IPS-20b (cell line): ENCODE results near the gene KDM3B.

Experiments used
- H3K27ac ChIP-seq: one replicate; pipeline ENCODE4 v1.5.1; 2013; ENCODE audit warnings: low read length
- H3K27me3 ChIP-seq: 2 replicates; pipeline ENCODE4 v1.6.1; 2013; ENCODE audit warnings: mild to moderate bottlenecking, low read length, inconsistent platforms; ENCODE audit not compliant: insufficient read depth
- H3K36me3 ChIP-seq: 2 replicates; pipeline ENCODE4 v1.6.1; 2013; ENCODE audit warnings: low read depth, mild to moderate bottlenecking, inconsistent platforms, low read length, moderate library complexity; ENCODE audit not compliant: insufficient read depth
- H3K4me1 ChIP-seq: 2 replicates; pipeline ENCODE4 v1.6.1; 2013; ENCODE audit warnings: mild to moderate bottlenecking, control low read depth, inconsistent platforms, low read length, moderate library complexity; ENCODE audit not compliant: insufficient read depth
- H3K4me3 ChIP-seq: 2 replicates; pipeline ENCODE4 v1.5.1; 2013; ENCODE audit warnings: mild to moderate bottlenecking, low read length, inconsistent platforms
- H3K9ac ChIP-seq: 2 replicates; pipeline ENCODE4 v1.6.1; 2013; ENCODE audit warnings: low read depth, mild to moderate bottlenecking, inconsistent platforms, low read length, moderate library complexity
- H3K9me3 ChIP-seq: 2 replicates; pipeline ENCODE4 v1.6.1; 2013; ENCODE audit warnings: mild to moderate bottlenecking, low read depth, low read length, inconsistent platforms; ENCODE audit not compliant: insufficient read depth

KDM3B gene

DNA sequence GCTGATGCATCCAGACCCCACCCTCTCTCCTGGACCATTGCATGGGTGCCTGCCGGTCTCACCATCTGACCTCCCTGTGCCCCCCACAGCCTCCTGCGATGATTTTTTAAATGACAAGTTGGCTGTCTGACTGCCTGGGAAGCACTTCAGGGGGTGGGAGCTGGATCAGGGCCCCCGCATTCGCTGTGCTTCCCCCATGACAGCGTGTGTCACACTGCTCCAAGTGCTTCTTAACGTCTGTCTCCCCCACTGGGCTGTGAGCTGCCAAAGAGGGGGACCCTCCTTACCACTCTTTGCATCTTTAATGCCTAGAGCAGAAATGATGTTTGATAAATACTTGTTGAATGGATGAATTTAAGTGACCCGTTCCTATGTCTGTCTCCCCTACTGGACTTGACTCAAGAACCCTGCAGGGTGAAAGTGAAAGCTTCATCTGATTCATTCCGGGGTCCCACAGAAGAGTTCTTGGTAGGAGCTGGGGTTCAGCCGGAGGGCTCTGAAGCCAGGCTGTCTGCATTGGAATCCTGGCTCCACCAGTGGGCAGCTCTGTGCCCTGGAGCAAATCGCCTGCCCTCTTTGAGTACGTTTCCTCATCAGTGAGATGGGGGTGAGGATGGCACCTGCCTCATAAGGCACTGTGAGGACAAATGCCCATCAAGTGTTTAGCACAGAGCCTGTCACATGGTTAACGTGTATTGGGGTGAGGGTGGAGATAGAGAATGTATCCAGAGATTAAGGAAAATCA is 105.2 kb downstream of the KDM3B start:
- no peaks in the 10 kb centered on the region for H3K36me3 ChIP-seq
- H3K4me3 ChIP-seq = no peak overlapping the region
- no peaks in the 10 kb centered on the region for H3K9me3 ChIP-seq
- no peak overlapping the region for H3K27ac ChIP-seq
- peaks cover 6% of the 10 kb centered on the region; the same call in 1 of the 2 replicates for H3K4me1 ChIP-seq
- no peaks in the 10 kb centered on the region for H3K27me3 ChIP-seq
- H3K9ac ChIP-seq = no peak overlapping the region

DNA sequence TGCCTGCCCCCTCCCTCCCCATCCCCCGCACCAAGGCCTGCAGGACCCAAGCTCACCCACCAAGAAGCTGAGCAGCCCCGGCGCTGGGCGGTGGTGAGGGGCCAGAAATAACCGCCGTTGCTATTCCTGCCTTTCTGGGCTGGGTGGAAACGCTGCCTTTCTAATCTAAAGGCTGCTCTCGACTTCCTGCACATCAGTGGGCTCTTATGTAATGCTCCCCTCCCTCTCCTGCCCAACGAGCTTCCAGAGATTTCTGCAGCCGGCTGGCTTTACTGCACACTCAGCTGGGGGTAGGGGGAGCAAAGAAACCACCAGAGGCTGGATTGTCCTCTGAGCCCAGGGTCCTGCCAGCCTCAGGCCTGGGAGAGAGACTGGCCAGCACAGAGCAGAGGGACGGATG is 105.9 kb downstream of the KDM3B start:
- Histone ChIP-seq H3K4me1 (peaks cover 6% of the 10 kb centered on the region; the same call in 1 of the 2 replicates), H3K9me3 (no peaks in the 10 kb centered on the region), H3K27ac (no peak overlapping the region), H3K9ac (no peak overlapping the region), H3K4me3 (no peak overlapping the region), H3K27me3 (no peaks in the 10 kb centered on the region), H3K36me3 (no peaks in the 10 kb centered on the region)

DNA sequence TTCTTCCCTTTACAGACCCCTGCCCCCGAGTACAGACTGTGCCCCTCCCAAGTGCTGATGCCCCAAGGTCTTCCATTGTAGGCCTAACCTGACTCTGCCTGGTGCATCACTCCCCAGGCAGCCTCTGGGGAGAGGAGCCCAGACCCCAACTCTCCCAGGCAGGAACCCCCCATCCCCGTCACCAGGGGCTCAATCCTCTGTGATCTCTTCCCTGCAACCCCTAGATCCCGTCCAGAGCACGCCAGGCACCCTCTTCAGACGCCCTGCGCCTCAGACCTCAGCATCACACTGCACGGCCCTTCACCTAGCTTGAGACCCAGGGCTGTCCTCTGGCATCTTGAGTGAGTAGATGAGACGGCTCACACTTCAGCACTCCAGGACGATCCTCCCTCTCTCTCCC is 106.4 kb downstream of the KDM3B start:
- Histone ChIP-seq H3K36me3 (no peaks in the 10 kb centered on the region), H3K9ac (no peak overlapping the region), H3K27me3 (no peaks in the 10 kb centered on the region), H3K4me3 (no peak overlapping the region), H3K4me1 (peaks cover 6% of the 10 kb centered on the region; the same call in 1 of the 2 replicates), H3K27ac (no peak overlapping the region), H3K9me3 (no peaks in the 10 kb centered on the region)

DNA sequence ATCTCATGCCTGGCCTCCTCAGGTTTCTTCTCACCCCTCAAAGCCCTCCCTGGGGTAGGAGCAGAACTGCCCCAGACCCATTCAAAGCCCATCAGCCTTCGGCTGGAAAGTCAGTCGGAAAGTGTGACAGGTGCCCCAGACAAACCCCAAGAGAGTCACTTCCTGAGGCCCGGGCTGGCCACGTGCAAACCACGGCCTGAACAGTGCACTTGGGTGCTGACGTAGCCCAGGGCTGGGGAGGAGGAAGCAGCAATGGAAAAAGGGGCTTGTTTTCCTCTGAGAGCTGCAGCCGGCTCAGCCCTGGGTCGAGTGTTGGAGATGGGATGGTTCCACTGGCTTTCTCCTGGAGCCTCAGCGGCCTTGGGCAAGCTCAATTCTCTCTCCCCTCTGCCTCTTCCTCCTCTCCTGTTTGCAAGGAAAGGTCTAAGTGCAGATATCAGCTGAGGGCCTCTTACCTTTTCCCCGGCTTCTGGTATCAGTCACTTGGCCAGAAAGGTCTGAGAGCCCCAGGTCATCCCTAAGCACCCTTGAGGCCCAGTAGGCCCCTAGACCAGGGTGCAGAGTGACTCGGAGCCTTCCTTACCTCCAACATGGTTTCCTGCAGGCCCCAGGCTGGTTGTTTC is 106.9 kb downstream of the KDM3B start:
- Histone ChIP-seq H3K36me3 (no peaks in the 10 kb centered on the region), H3K27ac (no peak overlapping the region), H3K9me3 (no peaks in the 10 kb centered on the region), H3K4me1 (peaks cover 6% of the 10 kb centered on the region; the same call in 1 of the 2 replicates), H3K27me3 (no peaks in the 10 kb centered on the region), H3K4me3 (no peak overlapping the region), H3K9ac (no peak overlapping the region)

DNA sequence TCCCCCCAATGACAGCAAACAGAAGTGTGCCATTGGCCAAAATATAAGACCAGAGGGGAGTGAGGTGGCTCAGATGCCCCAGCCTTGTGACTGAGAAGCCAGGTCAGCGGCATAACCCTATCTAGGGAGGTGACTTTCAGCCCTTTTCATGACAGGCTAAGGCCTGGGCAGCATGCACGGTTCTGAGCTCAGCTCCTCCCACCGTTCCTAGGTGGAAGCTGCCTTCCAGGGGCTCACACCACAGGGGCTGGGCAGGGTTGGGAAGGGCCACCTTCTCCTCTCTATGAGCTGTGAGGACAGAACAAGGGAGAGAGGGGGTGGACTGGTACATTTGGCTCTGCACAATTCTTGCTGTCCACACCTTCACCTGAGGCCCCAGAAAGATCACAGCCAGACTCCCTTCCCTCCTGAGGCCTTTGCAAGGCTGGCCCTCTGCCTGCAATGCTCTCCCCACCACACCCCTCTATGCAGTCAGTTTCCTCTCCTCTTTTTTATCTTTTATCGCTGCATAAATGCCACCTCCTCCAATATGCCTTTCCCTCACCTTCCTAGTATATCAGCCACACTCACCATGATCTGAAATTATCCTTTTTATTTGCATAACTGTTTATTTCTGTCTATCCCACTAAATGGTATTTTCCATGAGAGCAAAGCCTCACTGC is 107.7 kb downstream of the KDM3B start:
- H3K4me1 ChIP-seq = peaks cover 6% of the 10 kb centered on the region; the same call in 1 of the 2 replicates
- H3K27ac ChIP-seq = no peak overlapping the region
- no peaks in the 10 kb centered on the region for H3K27me3 ChIP-seq
- H3K4me3 ChIP-seq = no peak overlapping the region
- H3K9me3 ChIP-seq = no peaks in the 10 kb centered on the region
- no peak overlapping the region for H3K9ac ChIP-seq
- H3K36me3 ChIP-seq = no peaks in the 10 kb centered on the region

DNA sequence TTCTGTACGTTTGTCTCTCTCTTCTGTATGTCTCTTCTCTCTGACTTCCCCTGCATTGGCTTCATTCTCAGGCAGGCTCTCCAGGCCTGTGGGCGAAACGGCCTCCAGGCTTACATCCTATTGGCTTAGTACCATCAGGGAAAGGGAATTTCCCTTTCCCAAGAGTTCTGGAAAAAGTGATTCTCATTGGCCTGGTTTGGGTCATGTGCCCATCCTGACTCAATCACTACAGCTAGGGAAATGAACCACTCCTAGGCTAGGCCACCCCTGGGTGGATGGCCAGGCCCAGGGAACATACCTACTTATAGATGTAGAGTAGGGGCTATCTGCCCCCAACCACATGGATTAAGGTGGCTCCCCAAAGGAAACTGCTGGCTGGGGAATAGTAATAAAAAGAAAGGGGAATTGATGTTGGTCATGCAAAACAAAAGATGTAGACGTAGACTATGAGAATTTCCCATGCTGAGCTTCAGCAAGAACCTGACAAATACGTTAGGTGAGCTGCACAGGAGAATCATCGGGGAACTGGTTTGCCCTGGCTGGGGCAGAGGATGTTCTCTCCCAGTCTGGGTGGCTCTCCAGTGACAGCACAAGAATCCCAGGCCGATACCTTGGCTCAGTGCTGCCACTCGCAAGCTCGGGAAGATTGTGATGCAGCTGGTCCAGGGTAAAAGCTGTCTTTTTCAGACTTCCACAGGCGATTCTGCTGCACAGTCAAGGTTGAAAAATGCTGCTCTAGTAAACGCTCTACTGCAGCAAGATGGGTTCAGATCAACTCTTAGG is 109.0 kb downstream of the KDM3B start:
- no peaks in the 10 kb centered on the region for H3K9me3 ChIP-seq
- H3K9ac ChIP-seq = no peak overlapping the region
- peaks cover 1% of the 10 kb centered on the region; the same call in 1 of the 2 replicates for H3K36me3 ChIP-seq
- H3K4me1 ChIP-seq = no peaks in the 10 kb centered on the region
- peaks cover 11% of the 10 kb centered on the region for H3K27me3 ChIP-seq
- H3K27ac ChIP-seq = no peak overlapping the region
- H3K4me3 ChIP-seq = no peak overlapping the region

DNA sequence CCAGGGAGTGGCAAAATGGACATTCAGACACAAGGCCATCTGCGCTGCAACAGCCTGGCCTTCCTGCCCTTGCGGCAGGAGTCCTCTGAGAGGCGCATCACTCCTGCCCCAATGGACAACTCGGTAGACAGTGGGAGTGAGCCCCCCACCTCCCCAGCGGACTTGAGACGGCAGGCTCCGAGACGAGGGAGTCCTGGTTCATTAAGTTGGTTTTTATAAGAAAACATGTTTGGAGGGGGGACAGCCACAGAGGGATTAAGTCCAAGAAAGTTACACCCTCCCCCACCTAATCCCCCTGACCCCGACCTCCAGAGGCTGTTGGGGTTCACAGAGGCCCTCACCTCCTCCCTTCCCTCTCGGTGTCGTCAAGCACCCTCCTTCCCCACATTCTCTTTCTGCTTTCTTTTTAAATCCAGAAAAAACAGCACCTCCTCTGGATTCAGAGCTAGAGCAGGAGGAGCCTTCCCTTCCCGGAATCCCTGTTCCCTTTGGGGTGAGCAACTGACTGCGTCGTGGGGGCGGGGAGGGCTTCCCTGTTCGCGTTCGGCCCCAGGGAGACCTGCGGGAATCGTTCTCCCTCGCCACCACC is 111.0 kb downstream of the KDM3B start:
- H3K4me1 ChIP-seq = no peaks in the 10 kb centered on the region
- no peak overlapping the region for H3K27ac ChIP-seq
- H3K36me3 ChIP-seq = peaks cover 21% of the 10 kb centered on the region; the same call in 1 of the 2 replicates
- peaks cover 27% of the 10 kb centered on the region for H3K27me3 ChIP-seq
- peak overlapping the region; percentile 92 for H3K9ac ChIP-seq
- H3K9me3 ChIP-seq = no peaks in the 10 kb centered on the region
- H3K4me3 ChIP-seq = peak overlapping the region; percentile 91

DNA sequence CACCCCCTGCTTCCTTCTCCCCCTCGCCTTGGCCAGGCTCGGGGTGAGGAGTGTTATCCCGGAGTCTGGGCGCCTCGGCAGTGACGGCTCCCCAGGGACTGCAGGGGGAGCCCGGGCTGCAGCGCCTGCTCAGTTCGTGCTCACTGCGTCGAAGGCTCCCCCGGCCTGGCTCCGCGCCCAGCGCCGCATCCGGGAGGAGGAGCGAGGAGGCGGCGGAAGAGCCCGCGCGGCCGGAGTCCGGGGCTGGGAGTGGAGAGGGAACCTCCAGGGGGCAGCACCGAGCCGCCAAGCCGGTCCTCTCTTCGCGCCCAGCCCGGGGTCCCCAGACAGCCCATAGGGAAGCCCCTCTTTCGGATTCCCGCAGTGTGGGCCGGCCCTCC is 111.5 kb downstream of the KDM3B start:
- Histone ChIP-seq H3K36me3 (peaks cover 21% of the 10 kb centered on the region; the same call in 1 of the 2 replicates), H3K9ac (peak overlapping the region; percentile 92), H3K4me3 (peak overlapping the region; percentile 91), H3K27ac (no peak overlapping the region), H3K9me3 (no peaks in the 10 kb centered on the region), H3K27me3 (peaks cover 27% of the 10 kb centered on the region), H3K4me1 (no peaks in the 10 kb centered on the region)

DNA sequence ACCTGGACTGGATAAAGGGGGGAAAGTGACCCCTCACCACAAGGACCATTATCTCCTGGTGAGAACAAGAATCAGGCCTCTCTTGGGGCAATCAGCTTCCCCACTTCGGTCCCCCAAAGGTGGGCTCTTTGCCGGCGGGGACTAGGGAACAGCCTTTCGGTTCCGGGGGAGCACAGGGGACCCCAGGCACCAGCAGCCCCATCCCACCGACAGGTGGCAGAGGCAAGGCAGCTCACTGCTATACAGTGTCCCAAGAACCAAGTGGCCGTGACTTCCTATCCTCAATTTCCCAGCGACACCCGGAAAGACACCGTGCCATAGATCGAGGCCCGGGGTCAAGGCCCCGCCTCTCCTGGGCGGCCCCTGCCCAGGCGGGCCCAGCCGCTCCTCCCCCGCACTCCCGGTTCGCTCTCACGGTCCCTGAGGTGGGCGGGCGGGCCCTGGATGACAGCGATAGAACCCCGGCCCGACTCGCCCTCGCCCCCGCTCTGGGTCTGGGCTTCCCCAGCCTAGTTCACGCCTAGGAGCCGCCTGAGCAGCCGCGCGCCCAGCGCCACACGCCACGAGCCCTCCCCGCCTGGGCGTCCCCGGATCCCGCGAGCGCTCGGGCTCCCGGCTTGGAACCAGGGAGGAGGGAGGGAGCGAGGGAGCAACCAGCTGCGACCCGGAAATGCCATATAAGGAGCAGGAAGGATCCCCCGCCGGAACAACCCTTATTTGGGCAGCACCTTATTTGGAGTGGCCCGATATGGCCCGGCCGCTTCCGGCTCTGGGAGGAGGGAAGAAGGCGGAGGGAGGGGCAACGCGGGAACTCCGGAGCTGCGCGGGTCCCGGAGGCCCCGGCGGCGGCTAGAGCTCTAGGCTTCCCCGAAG is 112.1 kb downstream of the KDM3B start:
- peaks cover 21% of the 10 kb centered on the region; the same call in 1 of the 2 replicates for H3K36me3 ChIP-seq
- H3K27ac ChIP-seq = peak overlapping the region; percentile 77
- H3K9ac ChIP-seq = peak overlapping the region; percentile 92
- H3K27me3 ChIP-seq = peaks cover 27% of the 10 kb centered on the region
- H3K4me1 ChIP-seq = no peaks in the 10 kb centered on the region
- peak overlapping the region; percentile 91 for H3K4me3 ChIP-seq
- no peaks in the 10 kb centered on the region for H3K9me3 ChIP-seq

DNA sequence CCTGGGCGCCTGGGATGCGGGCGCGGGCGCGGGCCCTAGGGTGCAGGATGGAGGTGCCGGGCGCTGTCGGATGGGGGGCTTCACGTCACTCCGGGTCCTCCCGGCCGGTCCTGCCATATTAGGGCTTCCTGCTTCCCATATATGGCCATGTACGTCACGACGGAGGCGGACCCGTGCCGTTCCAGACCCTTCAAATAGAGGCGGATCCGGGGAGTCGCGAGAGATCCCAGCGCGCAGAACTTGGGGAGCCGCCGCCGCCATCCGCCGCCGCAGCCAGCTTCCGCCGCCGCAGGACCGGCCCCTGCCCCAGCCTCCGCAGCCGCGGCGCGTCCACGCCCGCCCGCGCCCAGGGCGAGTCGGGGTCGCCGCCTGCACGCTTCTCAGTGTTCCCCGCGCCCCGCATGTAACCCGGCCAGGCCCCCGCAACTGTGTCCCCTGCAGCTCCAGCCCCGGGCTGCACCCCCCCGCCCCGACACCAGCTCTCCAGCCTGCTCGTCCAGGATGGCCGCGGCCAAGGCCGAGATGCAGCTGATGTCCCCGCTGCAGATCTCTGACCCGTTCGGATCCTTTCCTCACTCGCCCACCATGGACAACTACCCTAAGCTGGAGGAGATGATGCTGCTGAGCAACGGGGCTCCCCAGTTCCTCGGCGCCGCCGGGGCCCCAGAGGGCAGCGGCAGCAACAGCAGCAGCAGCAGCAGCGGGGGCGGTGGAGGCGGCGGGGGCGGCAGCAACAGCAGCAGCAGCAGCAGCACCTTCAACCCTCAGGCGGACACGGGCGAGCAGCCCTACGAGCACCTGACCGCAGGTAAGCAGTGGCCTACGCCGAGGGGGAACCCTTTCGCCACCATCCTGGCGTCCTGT is 113.0 kb downstream of the KDM3B start, which contains the start of gene EGR1:
Gene EGR1 (plus strand): TSS at position 219 of the 864 bp plus-strand sequence. CDS start 283 bp downstream, at position 502.
- H3K9ac ChIP-seq = peak within 1 kb of the TSS; percentile 92

More for the DNA sequence above, 113.0 kb downstream of the KDM3B start, which contains the start of gene EGR1:
- peaks cover 21% of the 10 kb centered on the region; the same call in 1 of the 2 replicates for H3K36me3 ChIP-seq
- no peaks in the 10 kb centered on the region for H3K4me1 ChIP-seq
- peaks cover 27% of the 10 kb centered on the region for H3K27me3 ChIP-seq
- H3K27ac ChIP-seq = peak within 1 kb of the TSS; percentile 77
- no peaks in the 10 kb centered on the region for H3K9me3 ChIP-seq
- peak within 1 kb of the TSS; percentile 91 for H3K4me3 ChIP-seq
